ENCODE measurements around the gene RXFP4. TPM values are rescaled to one million over a fixed set of nuclear protein-coding genes. Genes with fewer than 3 reads are reported as not detected.

RXFP4 gene
- total and polyA plus RNA-seq, 9 of the 15 experiments (the other 6 are each of a cell fraction or from before 2014, with no cell fraction given), result 0.64 TPM; not detected in 8

GRCh38 chr1:155932487-155932886 lies 9.0 kb upstream of the RXFP4 start:
- 0 out of 4 replicates have a peak overlapping the region, but pooled peaks of 1 of the 2 experiments have one; percentile 9 for H3K9ac ChIP-seq (ENCODE audit: insufficient read depth in 1 of 2, low read depth in 2 of 2, low read length in 2 of 2)
- H3K4me2 ChIP-seq (ENCODE audit: insufficient read depth, low read length), result peak overlapping the region; percentile 43; the same call in 1 of the 2 replicates
- H3K79me2 ChIP-seq (ENCODE audit: control insufficient read depth, insufficient read depth, low read length), result peaks cover 63% of the 10 kb centered on the region
- no peaks in the 10 kb centered on the region for H3K9me3 ChIP-seq (replicated peaks; ENCODE audit: control insufficient read depth, insufficient read depth, low read depth, low read length)
- intact Hi-C loops (cut with micrococcal nuclease) (loop anchor here (2.0 to 10.0 kb wide), 2 partner anchors 74 to 192 kb away; partner anchors contain the start of gene SYT11), in situ Hi-C loops (cut with MboI) (loop anchor here (5.0 kb wide), 1 partner anchor 135 kb away; no protein-coding TSS in a partner anchor)
- DNase-seq (ENCODE audit: extremely low read depth in 1 of 4, low spot score in 3 of 4) (no peak), ATAC-seq (no peak), FAIRE-seq (no peak)
- H3K27ac ChIP-seq (ENCODE audit: extremely low read depth, low read depth, low read length), result no peak overlapping the region; the same call in 2 of the 3 replicates
- H3K36me3 ChIP-seq (ENCODE audit: control insufficient read depth, insufficient read depth, low read length), result peaks cover 63% of the 10 kb centered on the region
- CTCF ChIA-PET (ENCODE audit: low intra/inter-chr PET ratio), result no interaction called here
- H3K9me1 ChIP-seq (ENCODE audit: control insufficient read depth, insufficient read depth, low read length), result no peaks in the 10 kb centered on the region
- TF ChIP-seq ZKSCAN8 (CRISPR knock-in tag; IDR thresholded peaks at IDR 0.05) (no peak), ZNF699 (CRISPR knock-in tag; IDR thresholded peaks at IDR 0.05; ENCODE audit: insufficient replicate concordance) (no peak), ZNF778 (CRISPR knock-in tag; IDR thresholded peaks at IDR 0.05) (no peak), PHB (CRISPR knock-in tag; IDR thresholded peaks at IDR 0.05) (no peak)
- H4K20me1 ChIP-seq (replicated peaks; ENCODE audit: control insufficient read depth, insufficient read depth, low read length), result 0 out of 2 replicates have a peak, but pooled peaks cover 5% of the 10 kb centered on the region
- H2AFZ ChIP-seq (ENCODE audit: low read depth, low read length), result no peak overlapping the region
- peak overlapping the region; percentile 81 for H3K4me3 ChIP-seq
- H3K4me1 ChIP-seq (replicated peaks in 1 of 2; ENCODE audit: control insufficient read depth in 2 of 2, insufficient read depth in 2 of 2, low read length in 2 of 2), result peaks cover 12 to 13% of the 10 kb centered on the region in 2 experiments; a peak in 4 of 5 replicates
- POLR2A ChIA-PET, result interaction anchor here (0.6 to 6.3 kb wide), 17 partner anchors 10 to 271 kb away, joined by 3 to 100 read pairs (median 4); partner anchors contain the start of gene SYT11
- 49% methylated on average over 5 of the region's 5 CpGs for WGBS (ENCODE audit: insufficient coverage, low coverage, missing lambda C conversion rate)
- BruUV-seq (replicated peaks), result no TSS peak
- no peaks in the 10 kb centered on the region for H3K27me3 ChIP-seq (ENCODE audit: control insufficient read depth in 2 of 2, insufficient read depth in 2 of 2, low read length in 2 of 2)

- peak in 3 of 4 experiments; percentile 41 to 57 (median 54) for DNase-seq (ENCODE audit: extremely low read depth in 1 of 4, low spot score in 3 of 4)
- ChIA-PET CTCF (ENCODE audit: low intra/inter-chr PET ratio) (no interaction called here), POLR2A (interaction anchor here (0.6 to 6.3 kb wide), 30 partner anchors 9 to 551 kb away, joined by 3 to 100 read pairs (median 4); partner anchors contain the start of genes LAMTOR2, RAB25 and SYT11)
- in situ Hi-C loops (cut with MboI) (loop anchor here (5.0 kb wide), 1 partner anchor 134 kb away; no protein-coding TSS in a partner anchor), intact Hi-C loops (cut with micrococcal nuclease) (loop anchor here (2.0 to 10.0 kb wide), 2 partner anchors 75 to 191 kb away; partner anchors contain the start of gene SYT11)
- peak overlapping the region; percentile 98 for H3K9ac ChIP-seq (ENCODE audit: insufficient read depth in 1 of 2, low read depth in 2 of 2, low read length in 2 of 2)
- peak overlapping the region; percentile 88 for H3K4me2 ChIP-seq (ENCODE audit: insufficient read depth, low read length)
- peaks cover 59% of the 10 kb centered on the region for H3K79me2 ChIP-seq (ENCODE audit: control insufficient read depth, insufficient read depth, low read length)
- H3K4me3 ChIP-seq, result peak overlapping the region; percentile 81
- H3K9me3 ChIP-seq (replicated peaks; ENCODE audit: control insufficient read depth, insufficient read depth, low read depth, low read length), result no peaks in the 10 kb centered on the region
- H3K36me3 ChIP-seq (ENCODE audit: control insufficient read depth, insufficient read depth, low read length), result peaks cover 51% of the 10 kb centered on the region
- no peak for FAIRE-seq
- H3K9me1 ChIP-seq (ENCODE audit: control insufficient read depth, insufficient read depth, low read length), result no peaks in the 10 kb centered on the region
- 0% methylated on average over 10 of the region's 10 CpGs for WGBS (ENCODE audit: insufficient coverage, low coverage, missing lambda C conversion rate)
- H2AFZ ChIP-seq (ENCODE audit: low read depth, low read length), result 0 out of 2 replicates have a peak overlapping the region, but pooled peaks have one; percentile 92
- H4K20me1 ChIP-seq (replicated peaks; ENCODE audit: control insufficient read depth, insufficient read depth, low read length), result 0 out of 2 replicates have a peak, but pooled peaks cover 5% of the 10 kb centered on the region
- ATAC-seq, result peak; percentile 44
- H3K27me3 ChIP-seq (ENCODE audit: control insufficient read depth in 2 of 2, insufficient read depth in 2 of 2, low read length in 2 of 2), result no peaks in the 10 kb centered on the region
- BruUV-seq (replicated peaks), result TSS peak; percentile 41
- H3K27ac ChIP-seq (ENCODE audit: extremely low read depth, low read depth, low read length), result peak overlapping the region; percentile 94
- peaks cover 12 to 13% of the 10 kb centered on the region in 2 experiments; a peak in 4 of 5 replicates for H3K4me1 ChIP-seq (replicated peaks in 1 of 2; ENCODE audit: control insufficient read depth in 2 of 2, insufficient read depth in 2 of 2, low read length in 2 of 2)
- TF ChIP-seq RB1 (IDR thresholded peaks at IDR 0.05; ENCODE audit: low read depth) (no peak), PML (IDR thresholded peaks at IDR 0.05; ENCODE audit: low read length) (no peak), CREB5 (CRISPR knock-in tag; IDR thresholded peaks at IDR 0.05) (no peak)
These were observed 7.8 kb upstream of the RXFP4 start for GRCh38 chr1:155933591-155934096.
